Measurements from ENCODE around the gene TGFB3.
"Not testable (repeated sequence)": the region's sequence is repeated elsewhere in the genome, so short reads cannot be mapped to it uniquely, and the experiment has no call there.

TGFB3 gene

GRCh38 chr14:75944607-75945241 is 37.1 kb downstream of the TGFB3 start:
- no peak for DNase-seq

- DNase-seq: no peak
These were observed 40.8 kb downstream of the TGFB3 start for GRCh38 chr14:75941030-75941429.

GRCh38 chr14:75939200-75939599 is 42.6 kb downstream of the TGFB3 start:
- no peak for DNase-seq

GRCh38 chr14:75934998-75935628 is 46.7 kb downstream of the TGFB3 start:
- DNase-seq: no peak

GRCh38 chr14:75933712-75934296 is 48.0 kb downstream of the TGFB3 start:
- no peak for DNase-seq

- DNase-seq: no peak
These were observed 53.1 kb downstream of the TGFB3 start for GRCh38 chr14:75928690-75929181.

- DNase-seq: no peak
These were observed 54.2 kb downstream of the TGFB3 start for GRCh38 chr14:75927564-75928087.

- DNase-seq: no peak
These were observed 55.2 kb downstream of the TGFB3 start for GRCh38 chr14:75926431-75927115.

GRCh38 chr14:75925141-75925840 is 56.5 kb downstream of the TGFB3 start:
- DNase-seq: not testable (repeated sequence)

GRCh38 chr14:75920421-75920820 is 61.4 kb downstream of the TGFB3 start:
- not testable (repeated sequence) for DNase-seq

- DNase-seq: no peak
These were observed 63.9 kb downstream of the TGFB3 start for GRCh38 chr14:75917946-75918335.

- DNase-seq: no peak
These were observed 64.4 kb downstream of the TGFB3 start for GRCh38 chr14:75917322-75917945.

- no peak for DNase-seq
These were observed 66.8 kb downstream of the TGFB3 start for GRCh38 chr14:75915045-75915444.

GRCh38 chr14:75913183-75913582 is 68.6 kb downstream of the TGFB3 start:
- DNase-seq: no peak

- no peak for DNase-seq
These were observed 69.9 kb downstream of the TGFB3 start for GRCh38 chr14:75911883-75912282.

- DNase-seq: no peak
These were observed 71.7 kb downstream of the TGFB3 start for GRCh38 chr14:75910048-75910447.

- no peak for DNase-seq
These were observed 72.2 kb downstream of the TGFB3 start for GRCh38 chr14:75909630-75910029.

Data from stimulated activated CD4-positive, alpha-beta T cell treated with anti-CD3 and anti-CD28 coated beads, Interleukin-2, amount 100 ng/mL, for 48 hours (primary cell).